Type B pancreatic cell (in vitro differentiated cells): ENCODE results near the gene NCR2. TPM values are rescaled to one million over a fixed set of nuclear protein-coding genes. Genes with fewer than 3 reads are reported as not detected.

Source experiments
- DNase-seq: peaks from one replicate; pipeline ENCODE4 v3.0.0; 2021; ENCODE audit warnings: mixed read lengths; ENCODE audit not compliant: unreplicated experiment; ENCODE audit errors: extremely low spot score
- H3K27ac Mint-ChIP-seq: 2 replicates; pipeline ENCODE4 v1.8.0; 2021; ENCODE audit warnings: mild to moderate bottlenecking, mixed read lengths
- H3K27me3 Mint-ChIP-seq: 2 replicates; pipeline ENCODE4 v1.8.0; 2021; ENCODE audit warnings: mixed read lengths
- H3K36me3 Mint-ChIP-seq: 2 replicates; pipeline ENCODE4 v1.8.0; 2021; ENCODE audit warnings: mixed read lengths
- H3K4me1 Mint-ChIP-seq: one replicate; pipeline ENCODE4 v1.8.0; 2021; ENCODE audit warnings: mixed read lengths; ENCODE audit not compliant: unreplicated experiment
- H3K4me3 Mint-ChIP-seq: 2 replicates; pipeline ENCODE4 v1.8.0; 2021; ENCODE audit warnings: mild to moderate bottlenecking, mixed read lengths
- H3K9me3 Mint-ChIP-seq: 2 replicates; pipeline ENCODE4 v1.8.0; 2021; ENCODE audit warnings: mixed read lengths
- total RNA-seq: library from RNA; stranded (reverse); gene quantifications from 2 replicates; pipeline ENCODE4 v1.2.1, GENCODE V29; 2021; ENCODE audit warnings: low replicate concordance
- TF ChIP-seq, protein P1 (sequence below): fragments of 200-600 bp; sonication (generic); conservative IDR thresholded peaks from 2 replicates; pipeline ENCODE4 v1.5.0; 2021; ENCODE audit warnings: antibody characterized with exemption, mild to moderate bottlenecking

NCR2 gene
- total RNA-seq, 1 donor from 2014 or later: not detected

DNA sequence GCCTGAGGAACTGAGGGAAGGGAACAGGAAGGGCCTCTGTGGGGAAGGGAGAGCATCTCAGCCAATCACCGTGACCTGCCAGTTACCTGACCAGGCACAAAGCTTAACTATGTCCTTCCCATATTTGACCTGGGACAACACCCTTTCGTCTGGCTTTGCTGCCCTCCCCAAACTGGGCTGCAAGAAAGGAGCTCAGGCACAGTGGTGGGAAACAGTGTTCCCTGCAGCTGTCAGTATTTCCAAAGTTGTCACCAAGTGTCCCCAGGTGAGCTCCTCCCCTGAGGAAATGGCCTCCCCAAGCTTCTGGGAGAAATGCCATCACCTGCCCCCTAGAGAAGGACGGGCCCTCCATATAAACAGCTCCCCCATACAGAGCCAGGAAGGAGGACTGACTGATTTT is 17.9 kb downstream of the NCR2 start:
- peaks cover 22% of the 10 kb centered on the region for H3K27me3 Mint-ChIP-seq
- no peaks in the 10 kb centered on the region for H3K36me3 Mint-ChIP-seq
- TF ChIP-seq, protein P1, sequence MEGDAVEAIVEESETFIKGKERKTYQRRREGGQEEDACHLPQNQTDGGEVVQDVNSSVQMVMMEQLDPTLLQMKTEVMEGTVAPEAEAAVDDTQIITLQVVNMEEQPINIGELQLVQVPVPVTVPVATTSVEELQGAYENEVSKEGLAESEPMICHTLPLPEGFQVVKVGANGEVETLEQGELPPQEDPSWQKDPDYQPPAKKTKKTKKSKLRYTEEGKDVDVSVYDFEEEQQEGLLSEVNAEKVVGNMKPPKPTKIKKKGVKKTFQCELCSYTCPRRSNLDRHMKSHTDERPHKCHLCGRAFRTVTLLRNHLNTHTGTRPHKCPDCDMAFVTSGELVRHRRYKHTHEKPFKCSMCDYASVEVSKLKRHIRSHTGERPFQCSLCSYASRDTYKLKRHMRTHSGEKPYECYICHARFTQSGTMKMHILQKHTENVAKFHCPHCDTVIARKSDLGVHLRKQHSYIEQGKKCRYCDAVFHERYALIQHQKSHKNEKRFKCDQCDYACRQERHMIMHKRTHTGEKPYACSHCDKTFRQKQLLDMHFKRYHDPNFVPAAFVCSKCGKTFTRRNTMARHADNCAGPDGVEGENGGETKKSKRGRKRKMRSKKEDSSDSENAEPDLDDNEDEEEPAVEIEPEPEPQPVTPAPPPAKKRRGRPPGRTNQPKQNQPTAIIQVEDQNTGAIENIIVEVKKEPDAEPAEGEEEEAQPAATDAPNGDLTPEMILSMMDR: no peak
- DNase-seq: no peak
- H3K9me3 Mint-ChIP-seq: peaks cover 5% of the 10 kb centered on the region
- no peak overlapping the region for H3K4me3 Mint-ChIP-seq
- H3K27ac Mint-ChIP-seq: no peak overlapping the region
- H3K4me1 Mint-ChIP-seq: no peaks in the 10 kb centered on the region

GRCh38 chr6:41355952-41356351 is 20.5 kb downstream of the NCR2 start:
- DNase-seq: peak; percentile 16
- TF ChIP-seq, protein P1: no peak
- Mint-ChIP-seq H3K27me3 (peaks cover 14% of the 10 kb centered on the region), H3K36me3 (no peaks in the 10 kb centered on the region), H3K9me3 (peaks cover 4% of the 10 kb centered on the region), H3K27ac (no peak overlapping the region), H3K4me1 (no peaks in the 10 kb centered on the region), H3K4me3 (no peak overlapping the region)

DNA sequence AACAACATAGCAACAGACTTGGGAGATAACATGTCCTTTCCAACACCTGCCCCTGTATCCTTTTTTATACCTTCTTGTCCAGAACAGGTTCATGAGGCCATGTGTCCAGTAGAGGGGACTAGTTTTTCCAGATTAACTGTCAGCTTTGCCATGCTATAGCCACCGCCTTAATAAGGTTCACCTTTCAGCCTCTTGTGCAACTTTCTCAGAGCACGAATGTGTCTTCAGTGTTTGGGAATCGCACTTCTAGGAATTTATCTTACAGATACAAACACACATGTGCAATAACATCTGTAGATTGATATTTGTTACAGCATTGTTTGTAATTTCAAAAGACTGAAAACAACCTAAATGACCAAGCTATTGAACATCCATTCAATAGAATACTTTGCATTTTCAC is 21.4 kb downstream of the NCR2 start:
- Mint-ChIP-seq H3K27me3 (peaks cover 11% of the 10 kb centered on the region), H3K9me3 (peaks cover 4% of the 10 kb centered on the region), H3K4me1 (no peaks in the 10 kb centered on the region), H3K36me3 (no peaks in the 10 kb centered on the region), H3K27ac (no peak overlapping the region), H3K4me3 (no peak overlapping the region)
- TF ChIP-seq, protein P1: no peak
- no peak for DNase-seq

DNA sequence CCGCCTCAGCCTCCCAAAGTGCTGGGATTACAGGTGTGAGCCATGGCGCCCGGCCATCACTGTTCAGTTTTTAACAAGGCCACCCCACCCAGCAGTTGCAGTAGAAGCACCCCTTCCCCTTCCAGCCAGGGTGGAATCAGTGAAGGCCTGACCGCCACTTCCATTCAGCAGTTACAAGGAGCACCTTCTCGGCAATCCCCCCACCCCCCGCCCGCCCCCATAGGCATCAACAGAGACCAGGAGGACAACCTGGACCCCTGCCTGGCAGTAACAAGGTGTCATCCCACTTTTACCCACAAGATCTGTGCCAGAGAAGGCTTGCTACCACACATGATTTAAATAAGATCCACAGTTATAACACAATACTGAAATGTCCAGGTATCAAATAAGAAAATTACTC is 23.1 kb downstream of the NCR2 start:
- Mint-ChIP-seq H3K27me3 (peaks cover 13% of the 10 kb centered on the region), H3K4me1 (no peaks in the 10 kb centered on the region), H3K9me3 (peaks cover 4% of the 10 kb centered on the region), H3K4me3 (no peak overlapping the region), H3K27ac (no peak overlapping the region), H3K36me3 (no peaks in the 10 kb centered on the region)
- TF ChIP-seq, protein P1: no peak
- peak; percentile 24 for DNase-seq

DNA sequence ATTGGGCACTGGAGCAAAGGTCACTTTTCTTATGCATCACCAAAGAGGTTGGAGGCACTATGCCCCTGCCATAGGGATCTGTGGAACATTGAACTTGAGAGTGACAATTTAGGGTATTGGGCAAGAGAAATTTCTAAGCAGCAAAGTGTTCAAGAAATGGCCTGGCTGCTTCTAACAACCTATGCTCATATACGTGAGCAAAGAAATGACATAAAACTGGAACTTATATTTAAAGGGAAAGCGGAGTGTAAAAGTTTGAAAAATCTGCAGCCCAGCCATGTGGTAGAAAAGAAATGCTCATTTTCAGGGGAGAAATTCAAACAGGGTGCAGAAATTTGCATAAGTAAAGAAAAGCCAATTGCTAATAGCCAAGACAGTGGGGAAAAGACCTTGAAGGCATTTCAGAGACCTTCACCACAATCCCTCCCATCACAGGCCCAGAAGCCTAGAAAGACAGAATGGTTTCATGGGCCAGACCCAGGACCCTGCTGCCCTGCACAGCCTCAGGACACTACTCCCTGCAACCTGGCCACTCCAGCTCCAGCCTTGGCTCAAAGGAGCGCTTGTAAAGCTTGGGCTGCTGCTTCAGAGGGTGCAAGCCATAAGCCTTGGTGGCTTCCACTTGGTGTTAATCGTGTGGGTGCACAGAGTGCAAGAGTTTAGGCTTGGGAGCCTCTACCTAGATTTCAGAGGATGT is 24.4 kb downstream of the NCR2 start:
- TF ChIP-seq, protein P1: no peak
- DNase-seq: peak; percentile 22
- peaks cover 23% of the 10 kb centered on the region for H3K27me3 Mint-ChIP-seq
- H3K4me1 Mint-ChIP-seq: no peaks in the 10 kb centered on the region
- H3K4me3 Mint-ChIP-seq: no peak overlapping the region
- no peaks in the 10 kb centered on the region for H3K36me3 Mint-ChIP-seq
- H3K27ac Mint-ChIP-seq: no peak overlapping the region
- H3K9me3 Mint-ChIP-seq: peaks cover 4% of the 10 kb centered on the region

GRCh38 chr6:41360314-41360685 is 24.9 kb downstream of the NCR2 start:
- Mint-ChIP-seq H3K27me3 (peaks cover 27% of the 10 kb centered on the region), H3K36me3 (no peaks in the 10 kb centered on the region), H3K27ac (no peak overlapping the region), H3K4me3 (no peak overlapping the region), H3K4me1 (no peaks in the 10 kb centered on the region), H3K9me3 (peaks cover 4% of the 10 kb centered on the region)
- TF ChIP-seq, protein P1: no peak
- DNase-seq: no peak
